ENCODE results near the gene DENND6B.
A peak's percentile ranks its signal among the peaks of the same experiment; 100 is the strongest.
"Not testable (repeated sequence)": the region's sequence is repeated elsewhere in the genome, so short reads cannot be mapped to it uniquely, and the experiment has no call there.

DENND6B gene

GRCh38 chr22:50289151-50289941 is 37.5 kb downstream of the DENND6B start:
- DNase-seq (ENCODE audit: low spot score), result no peak

- DNase-seq (ENCODE audit: low spot score), result no peak
These were observed 39.1 kb downstream of the DENND6B start for GRCh38 chr22:50287731-50288130.

- no peak for DNase-seq (ENCODE audit: low spot score)
These were observed 40.0 kb downstream of the DENND6B start for GRCh38 chr22:50286701-50287318.

GRCh38 chr22:50286275-50286674 is 40.5 kb downstream of the DENND6B start:
- no peak for DNase-seq (ENCODE audit: low spot score)

- DNase-seq (ENCODE audit: low spot score), result no peak
These were observed 41.1 kb downstream of the DENND6B start for GRCh38 chr22:50285568-50286229.

- no peak for DNase-seq (ENCODE audit: low spot score)
These were observed 42.3 kb downstream of the DENND6B start for GRCh38 chr22:50284479-50284878.

GRCh38 chr22:50283821-50284220 is 43.0 kb downstream of the DENND6B start:
- no peak for DNase-seq (ENCODE audit: low spot score)

- DNase-seq (ENCODE audit: low spot score), result no peak
These were observed 44.3 kb downstream of the DENND6B start for GRCh38 chr22:50282361-50283155.

GRCh38 chr22:50281957-50282356 is 44.9 kb downstream of the DENND6B start:
- DNase-seq (ENCODE audit: low spot score), result no peak

- DNase-seq (ENCODE audit: low spot score), result no peak
These were observed 45.4 kb downstream of the DENND6B start for GRCh38 chr22:50281384-50281760.

GRCh38 chr22:50280708-50281383 is 46.0 kb downstream of the DENND6B start:
- no peak for DNase-seq (ENCODE audit: low spot score)

- DNase-seq (ENCODE audit: low spot score), result no peak
These were observed 46.6 kb downstream of the DENND6B start for GRCh38 chr22:50280022-50280707.

GRCh38 chr22:50278956-50279619 is 47.7 kb downstream of the DENND6B start:
- no peak for DNase-seq (ENCODE audit: low spot score)

- no peak for DNase-seq (ENCODE audit: low spot score)
These were observed 48.4 kb downstream of the DENND6B start for GRCh38 chr22:50278461-50278860.

GRCh38 chr22:50277761-50278160 is 49.1 kb downstream of the DENND6B start:
- DNase-seq (ENCODE audit: low spot score), result no peak

GRCh38 chr22:50276143-50276542 is 50.7 kb downstream of the DENND6B start:
- DNase-seq (ENCODE audit: low spot score), result peak; percentile 39

GRCh38 chr22:50275181-50276055 is 51.4 kb downstream of the DENND6B start:
- no peak for DNase-seq (ENCODE audit: low spot score)

GRCh38 chr22:50274771-50275170 is 52.0 kb downstream of the DENND6B start:
- no peak for DNase-seq (ENCODE audit: low spot score)

GRCh38 chr22:50274311-50274710 is 52.5 kb downstream of the DENND6B start:
- peak; percentile 47 for DNase-seq (ENCODE audit: low spot score)

GRCh38 chr22:50273781-50274180 is 53.0 kb downstream of the DENND6B start:
- not testable (repeated sequence) for DNase-seq (ENCODE audit: low spot score)
